D721Med (cell line): Measurements from ENCODE around the gene RHOBTB1.

ENCODE experiments used
- DNase-seq: peaks from one replicate; pipeline ENCODE4 v3.0.0; 2011; ENCODE audit warnings: low spot score; ENCODE audit not compliant: insufficient read length
- FAIRE-seq: peaks from 2 replicates; lab custom pipeline; 2011; peaks lifted over from hg19 to GRCh38; lab: Jason Lieb, UNC
- TF ChIP-seq, protein P1 (sequence below): IDR thresholded peaks from 2 replicates; pipeline ENCODE4 v1.5.1; 2012; ENCODE audit warnings: mild to moderate bottlenecking, control low read depth; ENCODE audit not compliant: insufficient read depth; ENCODE audit errors: missing control alignments

RHOBTB1 gene

DNA sequence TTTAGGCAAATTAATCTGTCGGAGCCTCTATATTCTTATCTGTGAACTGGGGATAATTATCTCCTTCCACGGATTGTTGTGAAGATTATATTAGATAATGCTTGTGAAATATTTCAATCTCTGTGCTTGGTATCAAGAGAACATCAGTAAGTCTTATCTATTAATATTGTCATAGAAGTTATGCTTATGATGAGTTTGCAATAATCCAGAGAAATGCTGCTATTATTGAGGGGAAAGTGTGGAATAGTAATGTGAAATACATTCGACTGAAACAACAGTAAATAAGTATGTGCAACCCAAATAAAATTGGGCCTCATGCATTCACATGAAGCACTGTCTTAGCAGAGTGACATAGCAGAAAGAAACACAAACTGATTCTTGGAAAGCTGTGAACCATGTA, 13.7 kb downstream of the RHOBTB1 start:
- FAIRE-seq (no peak), DNase-seq (no peak)
- TF ChIP-seq, protein P1, sequence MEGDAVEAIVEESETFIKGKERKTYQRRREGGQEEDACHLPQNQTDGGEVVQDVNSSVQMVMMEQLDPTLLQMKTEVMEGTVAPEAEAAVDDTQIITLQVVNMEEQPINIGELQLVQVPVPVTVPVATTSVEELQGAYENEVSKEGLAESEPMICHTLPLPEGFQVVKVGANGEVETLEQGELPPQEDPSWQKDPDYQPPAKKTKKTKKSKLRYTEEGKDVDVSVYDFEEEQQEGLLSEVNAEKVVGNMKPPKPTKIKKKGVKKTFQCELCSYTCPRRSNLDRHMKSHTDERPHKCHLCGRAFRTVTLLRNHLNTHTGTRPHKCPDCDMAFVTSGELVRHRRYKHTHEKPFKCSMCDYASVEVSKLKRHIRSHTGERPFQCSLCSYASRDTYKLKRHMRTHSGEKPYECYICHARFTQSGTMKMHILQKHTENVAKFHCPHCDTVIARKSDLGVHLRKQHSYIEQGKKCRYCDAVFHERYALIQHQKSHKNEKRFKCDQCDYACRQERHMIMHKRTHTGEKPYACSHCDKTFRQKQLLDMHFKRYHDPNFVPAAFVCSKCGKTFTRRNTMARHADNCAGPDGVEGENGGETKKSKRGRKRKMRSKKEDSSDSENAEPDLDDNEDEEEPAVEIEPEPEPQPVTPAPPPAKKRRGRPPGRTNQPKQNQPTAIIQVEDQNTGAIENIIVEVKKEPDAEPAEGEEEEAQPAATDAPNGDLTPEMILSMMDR: no peak

DNA sequence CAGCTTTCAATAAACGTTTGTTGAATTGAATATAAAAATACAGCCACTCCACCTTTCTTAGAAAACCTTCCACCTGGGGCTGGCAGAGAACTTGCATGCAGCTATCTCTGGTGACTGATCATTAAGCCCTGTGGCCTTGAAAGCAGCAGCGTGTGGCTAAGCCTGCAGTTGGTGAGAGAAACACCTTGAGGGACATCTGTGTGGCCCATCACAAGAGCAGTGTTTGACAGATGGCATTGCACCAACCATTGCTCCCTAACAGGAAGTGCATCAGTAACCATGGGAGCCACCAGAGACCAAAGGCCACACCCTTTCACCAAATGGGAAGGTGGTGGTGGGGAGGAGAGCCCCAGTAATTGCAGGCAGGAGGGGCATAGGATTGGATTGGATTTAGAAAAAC, 22.4 kb downstream of the RHOBTB1 start:
- DNase-seq (no peak), FAIRE-seq (no peak)
- TF ChIP-seq, protein P1: no peak

DNA sequence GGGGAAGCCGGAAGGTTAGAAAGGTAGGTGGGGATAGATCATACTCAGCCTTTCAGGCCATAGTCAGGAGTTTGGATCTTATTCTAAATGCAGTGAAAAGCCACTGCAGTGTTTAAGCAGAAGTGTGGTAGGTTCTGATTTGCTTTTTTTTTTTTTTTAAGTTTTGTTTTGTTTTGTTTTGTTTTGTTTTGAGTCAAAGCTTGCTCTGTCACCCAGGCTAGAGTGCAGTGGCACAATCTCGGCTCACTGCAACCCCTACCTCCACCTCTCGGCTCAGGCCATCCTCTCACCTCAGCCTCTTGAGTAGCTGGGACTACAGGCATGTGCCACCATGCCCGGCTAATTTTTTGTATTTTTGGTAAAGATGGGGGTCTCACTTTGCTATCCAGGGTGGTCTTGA, 23.5 kb downstream of the RHOBTB1 start:
- TF ChIP-seq, protein P1: no peak
- DNase-seq (no peak), FAIRE-seq (no peak)

DNA sequence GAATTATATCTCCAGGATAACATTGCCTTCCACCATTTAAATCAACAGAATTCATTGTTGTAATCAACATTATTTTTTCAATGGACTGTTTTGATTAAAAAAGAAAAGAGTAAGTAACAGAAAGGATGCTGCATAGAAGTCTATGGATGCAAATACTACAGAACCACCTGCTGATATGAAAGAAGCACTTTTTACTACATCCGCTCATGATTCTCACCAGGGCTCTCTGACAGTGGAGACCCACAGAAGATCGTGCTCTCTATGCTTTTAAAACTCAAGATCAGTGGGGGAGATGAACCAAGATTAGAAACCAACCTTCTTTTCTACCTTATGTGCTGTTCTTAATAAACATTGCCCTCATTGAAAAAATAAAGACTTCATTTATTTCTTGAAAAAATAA, 24.4 kb downstream of the RHOBTB1 start:
- no peak for FAIRE-seq
- DNase-seq: no peak
- TF ChIP-seq, protein P1: no peak

DNA sequence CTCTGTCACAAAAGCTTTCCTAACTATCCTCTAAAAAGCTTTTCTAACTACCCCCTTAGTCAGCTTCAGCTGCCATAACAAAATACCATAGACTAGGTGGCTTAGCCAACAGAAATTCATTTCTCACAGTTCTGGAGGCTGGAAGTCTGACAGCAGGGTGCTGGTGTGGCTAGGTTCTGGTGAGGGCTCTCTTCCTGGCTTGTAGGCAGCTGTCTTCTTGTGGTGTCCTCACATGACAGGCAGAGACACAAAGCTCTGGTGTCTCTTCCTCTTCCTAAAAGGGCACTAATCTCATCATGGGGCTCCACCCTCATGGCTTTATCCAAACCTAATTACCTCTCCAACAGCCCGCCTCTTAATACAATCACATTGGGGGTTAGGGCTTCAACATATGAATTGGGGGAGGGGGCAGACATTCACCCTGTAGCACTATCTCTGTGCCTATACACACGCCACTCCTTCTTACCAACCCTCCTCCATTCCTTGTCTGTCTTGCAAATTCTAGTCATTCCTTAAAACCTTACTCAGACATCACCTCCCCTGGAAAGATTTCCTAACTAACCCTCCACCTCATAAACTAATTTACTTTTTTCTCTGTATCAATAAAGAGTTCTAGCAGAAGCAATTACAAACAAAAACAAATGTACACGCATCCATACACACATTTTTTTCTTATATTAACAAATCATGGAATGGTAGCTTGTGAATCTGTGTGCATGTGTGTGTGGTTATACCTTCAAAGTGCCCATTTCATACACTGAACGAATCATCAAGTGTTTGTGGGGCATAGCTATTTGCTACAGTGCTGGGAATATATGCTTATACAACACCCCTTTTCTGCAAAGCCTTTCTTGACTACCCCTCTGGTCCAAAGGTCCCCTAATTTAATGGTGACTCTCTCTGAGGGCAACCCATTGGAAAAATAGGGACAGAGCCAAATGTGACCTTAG, 26.4 kb downstream of the RHOBTB1 start:
- TF ChIP-seq, protein P1: no peak
- FAIRE-seq: no peak
- DNase-seq: no peak

DNA sequence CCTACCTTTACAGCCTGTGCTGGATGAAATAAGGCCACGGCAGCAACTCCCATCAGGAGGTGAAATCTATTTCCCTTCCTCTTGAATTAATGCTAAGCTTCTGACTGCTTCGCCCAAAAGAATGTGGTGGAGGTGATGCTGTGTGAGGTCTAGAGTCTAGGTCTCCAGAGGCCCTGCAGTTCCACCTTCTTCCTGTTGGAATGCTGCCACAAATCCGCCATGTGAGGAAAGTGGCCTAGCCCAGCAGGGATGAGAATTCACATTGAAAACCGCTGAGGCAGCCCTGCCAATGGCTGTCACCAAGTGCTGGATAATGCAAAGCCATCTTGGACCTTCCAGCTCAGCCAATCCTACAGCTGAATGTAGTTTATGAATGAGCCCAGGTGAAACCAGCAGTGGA, 28.0 kb downstream of the RHOBTB1 start:
- DNase-seq (no peak), FAIRE-seq (no peak)
- TF ChIP-seq, protein P1: no peak

DNA sequence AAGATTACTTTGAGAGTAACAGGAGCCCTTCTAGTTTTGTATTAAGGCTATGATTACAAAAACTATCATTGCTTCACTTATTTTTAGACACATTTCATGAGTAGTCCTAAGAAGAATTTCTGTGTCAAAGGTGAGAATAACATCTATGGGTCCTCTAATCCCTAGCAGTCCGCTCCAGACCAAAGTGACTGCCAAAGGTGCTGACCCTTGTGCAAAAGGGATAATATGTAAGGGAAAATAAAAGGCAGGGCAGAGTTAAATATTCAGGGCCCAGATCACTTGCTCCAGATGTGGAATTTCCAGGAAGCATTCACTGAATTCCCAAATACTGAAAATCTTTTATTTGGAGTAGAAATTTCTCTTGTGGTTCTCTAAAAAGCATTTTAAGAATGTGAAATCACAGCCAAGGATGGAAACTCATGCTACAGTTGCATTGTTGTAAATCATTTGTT, 29.3 kb downstream of the RHOBTB1 start:
- DNase-seq (no peak), FAIRE-seq (no peak)
- TF ChIP-seq, protein P1: no peak
